GM18870 (cell line): ENCODE results near the gene TBC1D4.
"Not testable (repeated sequence)": the region's sequence is repeated elsewhere in the genome, so short reads cannot be mapped to it uniquely, and the experiment has no call there.

Experiments used
- ATAC-seq: cut with Tn5 transposase; IDR thresholded peaks from one replicate; pipeline ENCODE4 v1.9.1; 2021; ENCODE audit warnings: moderate library complexity; ENCODE audit not compliant: unreplicated experiment

Gene TBC1D4

GRCh38 chr13:75454497-75454896 is 27.5 kb downstream of the TBC1D4 start:
- ATAC-seq: no peak

- no peak for ATAC-seq
These were observed 29.4 kb downstream of the TBC1D4 start for GRCh38 chr13:75452564-75452963.

GRCh38 chr13:75447493-75447892 is 34.5 kb downstream of the TBC1D4 start:
- ATAC-seq: no peak

GRCh38 chr13:75446874-75447273 is 35.1 kb downstream of the TBC1D4 start:
- no peak for ATAC-seq

- ATAC-seq: no peak
These were observed 36.1 kb downstream of the TBC1D4 start for GRCh38 chr13:75445717-75446499.

GRCh38 chr13:75444016-75444415 is 38.0 kb downstream of the TBC1D4 start:
- no peak for ATAC-seq

- no peak for ATAC-seq
These were observed 38.5 kb downstream of the TBC1D4 start for GRCh38 chr13:75443356-75443958.

GRCh38 chr13:75442736-75443234 is 39.2 kb downstream of the TBC1D4 start:
- ATAC-seq: no peak

- no peak for ATAC-seq
These were observed 41.9 kb downstream of the TBC1D4 start for GRCh38 chr13:75440100-75440499.

- ATAC-seq: no peak
These were observed 44.2 kb downstream of the TBC1D4 start for GRCh38 chr13:75437582-75438318.

GRCh38 chr13:75434126-75434525 is 47.8 kb downstream of the TBC1D4 start:
- ATAC-seq: not testable (repeated sequence)

- ATAC-seq: no peak
These were observed 49.1 kb downstream of the TBC1D4 start for GRCh38 chr13:75432811-75433244.

GRCh38 chr13:75432045-75432444 is 49.9 kb downstream of the TBC1D4 start:
- ATAC-seq: no peak

- ATAC-seq: no peak
These were observed 51.3 kb downstream of the TBC1D4 start for GRCh38 chr13:75430436-75431209.

GRCh38 chr13:75426421-75426820 is 55.5 kb downstream of the TBC1D4 start:
- ATAC-seq: no peak

GRCh38 chr13:75425216-75426009 is 56.6 kb downstream of the TBC1D4 start:
- peak; percentile 86 for ATAC-seq

- no peak for ATAC-seq
These were observed 58.0 kb downstream of the TBC1D4 start for GRCh38 chr13:75423946-75424345.

GRCh38 chr13:75422028-75422427 is 59.9 kb downstream of the TBC1D4 start:
- ATAC-seq: no peak

- ATAC-seq: no peak
These were observed 60.8 kb downstream of the TBC1D4 start for GRCh38 chr13:75421133-75421532.

- no peak for ATAC-seq
These were observed 62.3 kb downstream of the TBC1D4 start for GRCh38 chr13:75419656-75420055.
